Prostate gland (tissue), 2 donors: ENCODE measurements around the gene PCMTD2.

ENCODE experiments used
- POLR2A ChIP-seq: fragments of 450-650 bp; IDR thresholded peaks from one replicate; pipeline ENCODE4 v1.6.1; 2016; ENCODE audit warnings: antibody characterized with exemption, mild to moderate bottlenecking
- POLR2AphosphoS5 ChIP-seq: sonication (generic); formaldehyde crosslinking; IDR thresholded peaks from one replicate; pipeline ENCODE4 v1.6.1; 2017; ENCODE audit warnings: antibody characterized with exemption
- TF ChIP-seq, protein P1 (sequence below), 4 experiments: fragments of 200-600 bp in 2 of 4; fragments of 450-650 bp in 2 of 4; sonication (generic) in 2 of 4; IDR thresholded peaks; 1 replicate in 3 of 4; 2 replicates in 1 of 4; pipeline ENCODE4 v1.5.1; 2016 to 2019; ENCODE audit warnings: antibody characterized with exemption in 4 of 4, mild to moderate bottlenecking in 2 of 4, moderate library complexity in 2 of 4

DNA sequence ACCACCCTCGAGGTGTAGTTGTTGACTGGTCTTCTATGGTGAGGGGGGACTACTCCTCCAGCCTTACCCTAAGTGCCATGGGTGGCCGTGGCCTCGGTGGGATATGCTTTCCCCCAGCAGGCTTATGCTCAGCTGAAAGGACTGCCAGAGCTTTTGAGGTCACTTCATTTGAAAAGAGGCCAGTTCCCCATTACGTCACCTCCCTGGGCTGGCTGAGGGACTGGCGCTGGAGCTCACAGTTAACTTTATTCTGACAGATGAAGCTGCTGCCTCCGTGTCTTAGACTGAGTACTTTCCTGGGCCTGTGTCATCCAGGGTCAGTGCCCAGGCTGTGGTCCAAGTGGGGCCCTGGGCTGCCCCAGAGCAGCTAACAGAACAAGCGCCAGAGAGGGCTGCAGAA lies 42.8 kb upstream of the PCMTD2 start:
- TF ChIP-seq, protein P1, sequence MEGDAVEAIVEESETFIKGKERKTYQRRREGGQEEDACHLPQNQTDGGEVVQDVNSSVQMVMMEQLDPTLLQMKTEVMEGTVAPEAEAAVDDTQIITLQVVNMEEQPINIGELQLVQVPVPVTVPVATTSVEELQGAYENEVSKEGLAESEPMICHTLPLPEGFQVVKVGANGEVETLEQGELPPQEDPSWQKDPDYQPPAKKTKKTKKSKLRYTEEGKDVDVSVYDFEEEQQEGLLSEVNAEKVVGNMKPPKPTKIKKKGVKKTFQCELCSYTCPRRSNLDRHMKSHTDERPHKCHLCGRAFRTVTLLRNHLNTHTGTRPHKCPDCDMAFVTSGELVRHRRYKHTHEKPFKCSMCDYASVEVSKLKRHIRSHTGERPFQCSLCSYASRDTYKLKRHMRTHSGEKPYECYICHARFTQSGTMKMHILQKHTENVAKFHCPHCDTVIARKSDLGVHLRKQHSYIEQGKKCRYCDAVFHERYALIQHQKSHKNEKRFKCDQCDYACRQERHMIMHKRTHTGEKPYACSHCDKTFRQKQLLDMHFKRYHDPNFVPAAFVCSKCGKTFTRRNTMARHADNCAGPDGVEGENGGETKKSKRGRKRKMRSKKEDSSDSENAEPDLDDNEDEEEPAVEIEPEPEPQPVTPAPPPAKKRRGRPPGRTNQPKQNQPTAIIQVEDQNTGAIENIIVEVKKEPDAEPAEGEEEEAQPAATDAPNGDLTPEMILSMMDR (IDR thresholded peaks at IDR 0.05) = no peak
- TF ChIP-seq POLR2AphosphoS5 = peak; percentile 7
- TF ChIP-seq POLR2A = no peak
